NB4 (cell line): ENCODE results near the gene RNASEH2C.

Experiments
- CTCF ChIP-seq: IDR thresholded peaks from one replicate; pipeline ENCODE4 v1.5.1; 2012; ENCODE audit warnings: low read depth, low read length
- MAX ChIP-seq: IDR thresholded peaks from 2 replicates; pipeline ENCODE4 v1.6.1; 2011; ENCODE audit warnings: low read depth, low read length
- MYC ChIP-seq: IDR thresholded peaks from 2 replicates; pipeline ENCODE4 v1.6.1; 2011; ENCODE audit warnings: low read depth, low read length
- POLR2A ChIP-seq: IDR thresholded peaks from 2 replicates; pipeline ENCODE4 v1.6.1; 2011; ENCODE audit warnings: mild to moderate bottlenecking; ENCODE audit not compliant: insufficient read length; ENCODE audit errors: extremely low read depth

DNA sequence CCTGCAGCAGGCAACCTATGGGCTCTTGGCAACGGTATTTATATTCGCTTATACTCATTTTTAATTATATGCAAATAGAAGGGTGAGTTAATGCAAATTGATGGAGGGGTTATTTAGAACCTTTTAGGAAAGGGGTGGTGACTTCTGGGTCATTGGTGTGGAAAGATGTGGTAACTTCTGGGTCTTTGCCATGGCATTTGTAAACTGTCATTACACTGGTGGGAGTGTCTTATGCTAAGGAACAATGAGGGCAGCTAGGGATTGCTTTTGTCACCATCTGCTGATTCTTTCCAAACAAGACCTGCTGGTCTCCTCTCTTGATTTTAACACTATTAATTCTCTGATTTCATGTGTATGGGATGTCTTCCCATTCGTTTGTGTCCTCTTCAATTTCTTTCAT is 20.2 kb downstream of the RNASEH2C start:
- TF ChIP-seq CTCF (no peak), MYC (no peak), MAX (no peak), POLR2A (no peak)
